Measurements from ENCODE around the gene RPL22L1. TPM values are rescaled to one million over a fixed set of nuclear protein-coding genes. Genes with fewer than 3 reads are reported as not detected.
"Not testable (repeated sequence)": the region's sequence is repeated elsewhere in the genome, so short reads cannot be mapped to it uniquely, and the experiment has no call there.

The RPL22L1 gene
- polyA plus RNA-seq, 3 donors: 65.4 to 83.3 (median 67.1) TPM

GRCh38 chr3:170897978-170898377 is 28.0 kb upstream of the RPL22L1 start:
- DNase-seq (ENCODE audit: extremely low read depth in 1 of 11, low read depth in 9 of 11, low spot score in 4 of 11): no peak

DNA sequence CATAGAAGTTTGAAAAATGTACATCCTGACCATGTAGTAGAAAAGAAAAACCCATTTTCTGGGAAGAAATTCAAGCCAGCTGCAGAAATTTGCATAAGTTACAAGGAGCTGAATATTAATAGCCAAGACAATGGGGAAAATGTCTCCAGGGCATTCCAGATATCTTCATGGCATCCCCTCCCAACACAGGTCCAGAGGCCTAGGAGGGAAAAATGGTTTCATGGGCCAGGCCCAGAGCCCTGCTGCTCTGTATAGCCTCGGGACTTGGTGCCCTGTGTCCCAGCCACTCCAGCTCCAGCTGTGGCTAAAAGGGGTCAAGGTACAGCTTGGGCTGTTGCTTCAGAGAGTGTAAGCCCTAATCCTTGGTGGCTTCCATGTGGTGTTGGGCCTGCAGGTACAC is 27.2 kb upstream of the RPL22L1 start:
- DNase-seq (ENCODE audit: extremely low read depth in 1 of 11, low read depth in 9 of 11, low spot score in 4 of 11): not testable (repeated sequence)

DNA sequence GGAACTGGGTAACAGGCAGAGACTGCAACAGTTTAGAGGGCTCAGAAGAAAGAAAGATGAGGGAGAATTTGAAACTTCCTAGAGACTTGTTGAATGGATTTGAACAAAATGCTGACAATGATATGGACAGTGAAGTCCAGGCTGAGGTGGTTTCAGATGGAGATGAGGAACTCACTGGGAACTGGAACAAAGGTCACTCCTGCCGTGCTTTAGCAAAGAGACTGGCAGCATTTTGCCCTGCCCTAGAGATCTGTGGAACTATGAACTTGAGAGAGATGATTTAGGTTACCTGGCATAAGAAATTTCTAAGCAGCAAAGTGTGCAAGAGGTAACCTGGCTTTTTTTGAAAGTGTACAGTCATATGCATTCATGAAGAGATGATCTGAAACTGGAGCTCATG is 26.8 kb upstream of the RPL22L1 start:
- no peak for DNase-seq (ENCODE audit: extremely low read depth in 1 of 11, low read depth in 9 of 11, low spot score in 4 of 11)

- not testable (repeated sequence) for DNase-seq (ENCODE audit: extremely low read depth in 1 of 11, low read depth in 9 of 11, low spot score in 4 of 11)
These were observed 26.3 kb upstream of the RPL22L1 start for GRCh38 chr3:170896333-170896732.

DNA sequence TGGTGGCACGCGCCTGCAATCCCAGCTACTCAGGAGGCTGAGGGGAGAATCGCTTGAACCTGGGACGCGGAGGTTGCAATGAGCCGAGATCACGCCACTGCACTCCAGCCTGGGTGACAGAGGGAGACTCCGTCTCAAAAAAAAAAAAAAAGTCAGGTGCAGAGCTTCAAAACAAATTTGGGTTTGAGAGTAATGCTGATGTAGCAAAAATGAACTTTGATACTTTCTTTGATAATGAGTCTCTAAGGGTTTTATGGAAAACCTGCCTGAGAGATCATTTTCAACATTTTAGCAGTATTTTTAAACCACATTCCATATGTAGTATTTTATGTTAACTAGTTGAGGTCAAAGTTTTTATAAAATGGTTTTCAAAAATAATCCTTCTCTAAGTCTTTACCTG is 23.9 kb upstream of the RPL22L1 start:
- DNase-seq (ENCODE audit: extremely low read depth in 1 of 11, low read depth in 9 of 11, low spot score in 4 of 11): no peak

GRCh38 chr3:170889630-170890029 is 19.6 kb upstream of the RPL22L1 start:
- DNase-seq (ENCODE audit: extremely low read depth in 1 of 11, low read depth in 9 of 11, low spot score in 4 of 11): no peak

DNA sequence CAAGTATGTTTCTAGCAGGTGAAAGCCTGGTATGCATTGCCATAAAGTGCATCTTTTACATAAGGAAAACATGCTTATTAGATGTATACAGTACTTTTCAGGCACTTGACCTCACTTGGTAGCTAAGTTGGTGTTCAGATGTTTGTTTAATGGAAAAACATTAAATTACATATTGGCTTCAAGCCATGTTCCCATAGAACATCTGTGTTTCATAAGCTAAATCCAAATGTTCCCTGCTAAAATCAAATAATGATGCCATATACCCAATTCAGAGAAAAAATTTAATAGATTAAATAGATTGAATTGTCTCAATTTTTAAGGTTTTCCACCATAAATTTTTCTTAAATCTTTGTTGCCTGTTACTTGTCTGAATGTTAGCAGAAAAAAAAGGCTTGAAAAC is 19.1 kb upstream of the RPL22L1 start:
- DNase-seq (ENCODE audit: extremely low read depth in 1 of 11, low read depth in 9 of 11, low spot score in 4 of 11): no peak

GRCh38 chr3:170884109-170884930 is 14.3 kb upstream of the RPL22L1 start:
- DNase-seq (ENCODE audit: extremely low read depth in 1 of 11, low read depth in 9 of 11, low spot score in 4 of 11): not testable (repeated sequence)

GRCh38 chr3:170878688-170879087 is 8.7 kb upstream of the RPL22L1 start:
- not testable (repeated sequence) for DNase-seq (ENCODE audit: extremely low read depth in 1 of 11, low read depth in 9 of 11, low spot score in 4 of 11)

- not testable (repeated sequence) for DNase-seq (ENCODE audit: extremely low read depth in 1 of 11, low read depth in 9 of 11, low spot score in 4 of 11)
These were observed 7.3 kb upstream of the RPL22L1 start for GRCh38 chr3:170877311-170877710.

DNA sequence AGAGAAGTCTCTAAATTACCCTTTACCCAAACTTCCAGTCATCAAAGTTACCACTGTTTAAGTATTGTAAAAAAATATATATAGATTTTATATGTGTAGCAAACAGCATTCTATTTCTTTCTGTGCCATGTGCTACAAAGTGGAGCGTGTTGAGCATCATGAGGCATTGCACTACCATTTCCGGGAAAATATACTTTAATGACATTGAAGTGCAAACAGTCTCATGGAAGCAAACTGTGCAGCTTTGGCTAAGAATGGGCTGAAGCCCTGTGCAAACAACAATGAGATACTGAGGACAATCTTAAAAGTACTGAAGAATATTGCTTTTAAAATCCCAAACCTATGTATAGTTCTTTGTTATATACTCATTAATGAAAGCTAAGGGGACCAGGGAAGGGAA is 6.5 kb upstream of the RPL22L1 start:
- no peak for DNase-seq (ENCODE audit: extremely low read depth in 1 of 11, low read depth in 9 of 11, low spot score in 4 of 11)

GRCh38 chr3:170869239-170869590 is 780 bp downstream of the RPL22L1 start:
- DNase-seq (ENCODE audit: extremely low read depth in 1 of 11, low read depth in 9 of 11, low spot score in 4 of 11): peak in 1 of 11 donors; percentile 27

- no peak for DNase-seq (ENCODE audit: extremely low read depth in 1 of 11, low read depth in 9 of 11, low spot score in 4 of 11)
These were observed 1.3 kb downstream of the RPL22L1 start for GRCh38 chr3:170868577-170869238.

DNA sequence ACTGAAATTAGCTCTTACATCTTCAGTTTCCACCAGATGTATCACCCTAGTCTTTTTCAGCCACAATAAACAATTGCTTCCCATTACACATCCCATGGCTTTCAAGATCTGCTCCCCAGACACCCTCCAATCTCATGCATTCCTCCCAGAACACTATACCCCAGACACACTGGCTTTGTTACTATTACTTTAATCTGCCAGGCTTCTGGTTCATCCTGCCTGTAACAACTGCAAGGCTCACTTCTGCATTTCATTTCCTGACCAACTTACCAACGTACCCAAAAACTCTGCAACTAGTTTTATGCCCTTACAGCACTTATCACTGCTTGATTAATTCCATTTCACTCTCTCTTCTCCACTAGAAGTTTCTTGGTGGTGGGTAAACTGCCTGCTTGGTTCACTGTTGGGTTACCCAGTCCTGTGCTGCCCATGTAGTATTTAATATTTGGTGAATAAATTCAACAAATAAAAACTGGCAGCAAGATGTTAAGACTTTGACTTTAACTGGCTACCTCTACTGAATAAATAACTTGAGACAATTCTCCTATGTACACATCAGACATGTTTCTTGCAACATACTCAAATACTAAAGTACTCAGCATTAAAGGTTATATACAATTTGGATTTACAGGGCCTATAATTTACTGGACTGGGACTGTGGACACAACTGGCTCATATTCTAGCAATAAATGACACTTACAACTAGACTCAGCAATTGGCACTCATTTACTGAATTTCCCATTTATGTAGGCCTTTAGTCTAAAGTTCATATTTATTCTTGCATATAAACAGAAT is 2.7 kb downstream of the RPL22L1 start:
- no peak for DNase-seq (ENCODE audit: extremely low read depth in 1 of 11, low read depth in 9 of 11, low spot score in 4 of 11)

- DNase-seq (ENCODE audit: extremely low read depth in 1 of 11, low read depth in 9 of 11, low spot score in 4 of 11): no peak
These were observed 3.5 kb downstream of the RPL22L1 start for GRCh38 chr3:170866499-170866898.

DNA sequence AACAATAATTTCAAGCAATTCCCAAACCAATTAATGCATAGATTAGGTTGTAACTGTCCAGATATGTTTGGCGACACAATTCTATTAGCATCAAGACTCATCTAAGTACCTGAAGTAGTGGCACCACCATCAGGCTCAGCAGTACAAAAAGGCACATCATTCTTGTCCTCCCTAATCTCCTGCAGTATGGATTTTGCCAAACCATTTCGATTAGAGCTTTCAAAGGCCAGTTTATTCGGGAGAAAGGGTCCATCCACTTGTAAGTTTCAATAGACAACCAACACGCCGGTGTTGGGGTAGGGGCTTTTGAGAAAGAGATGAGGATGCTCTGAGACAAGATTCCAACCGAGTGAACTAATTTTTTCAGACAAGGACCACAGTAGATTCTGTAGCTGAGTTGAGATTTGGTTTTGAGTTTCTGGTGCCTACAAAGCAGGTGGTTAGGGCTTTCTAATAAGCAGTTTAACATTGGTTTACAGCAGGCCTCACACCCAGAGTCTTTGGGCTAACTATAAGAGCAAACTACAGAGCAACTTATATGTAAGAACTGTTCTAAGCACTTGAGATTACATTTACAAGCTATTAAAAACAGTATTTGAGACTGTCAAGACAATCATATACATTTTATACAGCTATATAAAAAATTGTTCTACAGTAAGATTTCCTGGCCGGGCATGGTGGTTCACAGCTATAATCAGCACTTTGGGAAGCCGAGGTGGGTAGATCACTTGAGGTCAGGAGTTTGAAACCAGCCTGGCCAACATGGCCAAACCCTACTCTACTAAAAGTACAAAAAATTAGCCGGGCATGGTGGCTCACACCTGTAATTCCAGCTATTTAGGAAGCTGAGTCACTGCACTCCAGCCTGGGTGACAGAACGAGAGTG is 4.5 kb downstream of the RPL22L1 start:
- DNase-seq (ENCODE audit: extremely low read depth in 1 of 11, low read depth in 9 of 11, low spot score in 4 of 11): no peak

DNA sequence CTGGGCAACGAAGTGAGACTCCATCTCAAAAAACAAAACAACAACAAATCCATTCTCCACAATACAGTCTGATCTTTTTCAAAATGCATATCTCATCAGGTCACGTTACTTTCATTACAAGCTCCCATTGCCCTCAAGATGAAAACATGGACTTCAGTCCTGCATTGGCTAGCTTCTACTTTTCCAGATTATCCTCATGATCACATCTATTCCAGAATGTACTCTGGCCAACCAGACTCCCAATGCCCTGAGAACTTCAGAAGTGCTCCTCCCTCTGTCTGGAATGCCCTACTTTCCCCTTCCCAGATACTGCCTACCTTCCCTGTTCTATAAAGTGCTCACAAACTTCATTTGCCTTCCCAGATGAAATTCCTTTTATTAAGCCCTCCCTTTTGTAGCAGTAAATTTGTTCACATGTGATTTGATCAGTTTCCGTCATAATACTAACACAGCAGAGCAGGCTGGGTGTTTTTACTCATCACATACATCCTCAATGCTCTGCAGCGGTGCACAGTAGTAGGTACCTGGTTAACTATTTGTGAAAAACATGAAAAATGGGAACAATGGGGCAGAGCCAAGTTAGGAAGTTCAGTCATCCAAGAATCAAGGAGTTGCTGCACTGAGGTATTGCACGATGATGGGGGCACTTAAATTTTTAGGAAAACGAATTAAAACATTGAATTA is 5.3 kb downstream of the RPL22L1 start:
- DNase-seq (ENCODE audit: extremely low read depth in 1 of 11, low read depth in 9 of 11, low spot score in 4 of 11): no peak

- DNase-seq (ENCODE audit: extremely low read depth in 1 of 11, low read depth in 9 of 11, low spot score in 4 of 11): no peak
These were observed 6.2 kb downstream of the RPL22L1 start for GRCh38 chr3:170863816-170864215.

Data from renal cortex interstitium (tissue), 11 donors.